K562 (cell line): ENCODE data around the gene NRTN. TPM values are rescaled to one million over a fixed set of nuclear protein-coding genes. Genes with fewer than 3 reads are reported as not detected.

Source experiments
- ATAC-seq: fragments of 200-7000 bp; cut with Tn5 transposase; 3 replicates; pipeline ENCODE4 v1.9.1; 2020; ENCODE audit warnings: moderate library complexity
- BruUV-seq: library from RNA; stranded (reverse); fragments of 400-500 nt; replicated peaks from 2 replicates; lab custom pipeline; 2021; lab: Mats Ljungman, UMichigan
- CTCF ChIA-PET: fragments of 300-600 bp; formaldehyde crosslinking; extraction: SDS; loops from one replicate; lab custom pipeline; 2021; ENCODE audit warnings: low intra/inter-chr PET ratio; lab: Yijun Ruan, JAX
- POLR2A ChIA-PET: fragments of 300-600, 350-650 bp; sonication (Branson Sonifier 250); formaldehyde crosslinking; extraction: SDS; loops from one replicate; lab custom pipeline; 2021; ENCODE audit warnings: antibody characterized with exemption, inconsistent platforms; lab: Yijun Ruan, JAX
- DNase-seq, 4 experiments: peaks; one replicate each; pipeline versions ENCODE4 v3.0.0 to v3.0.0-alpha.2; 2011 to 2018; ENCODE audit warnings: low spot score in 3 of 4, mixed read lengths in 3 of 4; ENCODE audit errors: extremely low read depth in 1 of 4
- FAIRE-seq: peaks from 2 replicates; lab custom pipeline; 2011; peaks lifted over from hg19 to GRCh38; lab: Jason Lieb, UNC
- H2AFZ ChIP-seq: 2 replicates; pipeline ENCODE4 v1.6.0; 2011; ENCODE audit warnings: low read depth, low read length, control low read depth, inconsistent platforms
- H3K27ac ChIP-seq: fragments of 200-600 bp; 3 replicates; pipeline ENCODE4 v1.8.0; 2011; ENCODE audit warnings: low read depth, mild to moderate bottlenecking, control low read depth, inconsistent platforms, low read length, moderate library complexity, mixed read lengths; ENCODE audit errors: extremely low read depth
- H3K27me3 ChIP-seq, 2 experiments: fragments of 300-600 bp in 1 of 2; 2 replicates in 1 of 2; 3 replicates in 1 of 2; pipeline versions ENCODE4 v1.6.0 to v1.8.0; 2011; ENCODE audit warnings: inconsistent platforms in 2 of 2, low read length in 2 of 2, mild to moderate bottlenecking in 1 of 2, mixed read lengths in 1 of 2, moderate library complexity in 1 of 2; ENCODE audit not compliant: control insufficient read depth in 2 of 2, insufficient read depth in 2 of 2
- H3K36me3 ChIP-seq: fragments of 300-600 bp; 3 replicates; pipeline ENCODE4 v1.8.0; 2011; ENCODE audit warnings: mild to moderate bottlenecking, low read length, inconsistent platforms; ENCODE audit not compliant: control insufficient read depth, insufficient read depth
- H3K4me1 ChIP-seq, 2 experiments: fragments of 200-600 bp in 1 of 2; replicated peaks in 1 of 2; 2 replicates in 1 of 2; 3 replicates in 1 of 2; pipeline versions ENCODE4 v1.5.1 to v1.8.0; 2011; ENCODE audit warnings: inconsistent platforms in 2 of 2, low read length in 2 of 2, mild to moderate bottlenecking in 1 of 2, mixed read lengths in 1 of 2, moderate library complexity in 1 of 2; ENCODE audit not compliant: control insufficient read depth in 2 of 2, insufficient read depth in 2 of 2
- H3K4me2 ChIP-seq: 2 replicates; pipeline ENCODE4 v1.6.1; 2011; ENCODE audit warnings: low read length, control low read depth, inconsistent platforms, mixed read lengths; ENCODE audit not compliant: insufficient read depth
- H3K4me3 ChIP-seq: fragments of 200-600 bp; sonication (generic), shearing (Covaris generic); 2 replicates; pipeline ENCODE4 v1.5.1; 2016; ENCODE audit warnings: control low read depth, inconsistent platforms
- H3K79me2 ChIP-seq: fragments of 200-600 bp; 3 replicates; pipeline ENCODE4 v1.8.0; 2011; ENCODE audit warnings: low read length, inconsistent platforms; ENCODE audit not compliant: control insufficient read depth, insufficient read depth
- H3K9ac ChIP-seq, 2 experiments: 2 replicates each; pipeline versions ENCODE4 v1.6.0 to v1.6.1; 2011; ENCODE audit warnings: low read depth in 2 of 2, low read length in 2 of 2, control low read depth in 1 of 2, inconsistent platforms in 1 of 2, mild to moderate bottlenecking in 1 of 2, mixed read lengths in 1 of 2; ENCODE audit not compliant: insufficient read depth in 1 of 2
- H3K9me1 ChIP-seq: one replicate; pipeline ENCODE4 v1.6.0; 2011; ENCODE audit warnings: inconsistent platforms, mild to moderate bottlenecking, low read length, moderate library complexity; ENCODE audit not compliant: control insufficient read depth, insufficient read depth
- H3K9me3 ChIP-seq: replicated peaks from 2 replicates; pipeline ENCODE4 v1.5.1; 2011; ENCODE audit warnings: low read depth, low read length, inconsistent platforms; ENCODE audit not compliant: control insufficient read depth, insufficient read depth
- H4K20me1 ChIP-seq: replicated peaks from 2 replicates; pipeline ENCODE4 v1.6.1; 2011; ENCODE audit warnings: low read length, inconsistent platforms, mixed read lengths; ENCODE audit not compliant: control insufficient read depth, insufficient read depth
- ATF1 ChIP-seq, 2 experiments: fragments of 450-650 bp in 1 of 2; IDR thresholded peaks; 2 replicates each; pipeline ENCODE4 v1.6.1; 2016; ENCODE audit warnings: missing compliant biosample characterization in 1 of 2, missing genetic modification characterization in 1 of 2
- CBFB ChIP-seq: sonication (generic); formaldehyde crosslinking; IDR thresholded peaks from 2 replicates; pipeline ENCODE4 v1.4.0; 2020; ENCODE audit warnings: mild to moderate bottlenecking, missing genetic modification reagents
- DIDO1 ChIP-seq: fragments of 450-650 bp; IDR thresholded peaks from 2 replicates; pipeline ENCODE4 v1.6.1; 2016; ENCODE audit warnings: low read depth, missing biosample characterization, missing genetic modification characterization
- DMBX1 ChIP-seq: fragments of 250-450 bp; sonication (Bioruptor Pico); IDR thresholded peaks from 2 replicates; pipeline ENCODE4 v1.8.0; 2022; ENCODE audit warnings: inconsistent platforms, mild to moderate bottlenecking, moderate library complexity, borderline replicate concordance
- FOXJ3 ChIP-seq: sonication (generic); formaldehyde crosslinking; IDR thresholded peaks from 2 replicates; pipeline ENCODE4 v1.4.0; 2020; ENCODE audit warnings: mild to moderate bottlenecking, missing genetic modification reagents
- HMG20A ChIP-seq: fragments of 450-650 bp; formaldehyde crosslinking; conservative IDR thresholded peaks from 2 replicates; pipeline ENCODE4 v1.4.0; 2020; ENCODE audit warnings: mild to moderate bottlenecking, mixed read lengths
- IRF2 ChIP-seq: sonication (generic); formaldehyde crosslinking; IDR thresholded peaks from 2 replicates; pipeline ENCODE4 v1.8.1; 2022; ENCODE audit warnings: mild to moderate bottlenecking, missing genetic modification reagents
- KAT7 ChIP-seq: sonication (generic); formaldehyde crosslinking; IDR thresholded peaks from 2 replicates; pipeline ENCODE4 v1.8.0; 2022; ENCODE audit warnings: missing genetic modification reagents, mild to moderate bottlenecking, borderline replicate concordance
- MXI1 ChIP-seq: IDR thresholded peaks from 2 replicates; pipeline ENCODE4 v1.6.1; 2011; ENCODE audit warnings: low read depth, mild to moderate bottlenecking, improper control_type of control experiment, low read length
- NCOA1 ChIP-seq: fragments of 450-650 bp; IDR thresholded peaks from 2 replicates; pipeline ENCODE4 v1.6.1; 2016; ENCODE audit warnings: low read depth
- PHF8 ChIP-seq: fragments of 200-600 bp; sonication (generic); IDR thresholded peaks from 2 replicates; pipeline ENCODE4 v1.6.1; 2012; ENCODE audit warnings: mixed run types, mild to moderate bottlenecking, inconsistent platforms, low read length, moderate library complexity, borderline replicate concordance
- PURB ChIP-seq: sonication (generic); formaldehyde crosslinking; IDR thresholded peaks from 2 replicates; pipeline ENCODE4 v1.9.0; 2021; ENCODE audit warnings: low read depth, mild to moderate bottlenecking, missing genetic modification reagents
- SMARCA4 ChIP-seq: fragments of 450-650 bp; IDR thresholded peaks from 2 replicates; pipeline ENCODE4 v1.6.1; 2016
- SP2 ChIP-seq: IDR thresholded peaks from 2 replicates; pipeline ENCODE4 v1.6.1; 2011; ENCODE audit warnings: mild to moderate bottlenecking, low read depth, low read length, moderate library complexity; ENCODE audit not compliant: poor library complexity, severe bottlenecking; ENCODE audit errors: extremely low read depth
- TAL1 ChIP-seq: fragments of 450-650 bp; IDR thresholded peaks from 2 replicates; pipeline ENCODE4 v1.6.1; 2016; ENCODE audit warnings: mild to moderate bottlenecking
- ZBTB1 ChIP-seq: sonication (generic); formaldehyde crosslinking; IDR thresholded peaks from 2 replicates; pipeline ENCODE4 v1.8.1; 2023; ENCODE audit warnings: missing genetic modification reagents, low read depth, mild to moderate bottlenecking, borderline replicate concordance
- ZFP30 ChIP-seq: fragments of 250-450 bp; sonication (Bioruptor Pico); IDR thresholded peaks from 2 replicates; pipeline ENCODE4 v1.8.0; 2022; ENCODE audit warnings: moderate library complexity, mild to moderate bottlenecking, inconsistent platforms, borderline replicate concordance
- ZKSCAN8 ChIP-seq: fragments of 200-800 bp; sonication (Bioruptor generic); IDR thresholded peaks from 2 replicates; pipeline ENCODE4 v1.6.1; 2016; ENCODE audit warnings: missing genetic modification characterization, missing compliant biosample characterization
- ZNF57 ChIP-seq: fragments of 450-650 bp; formaldehyde crosslinking; IDR thresholded peaks from 2 replicates; pipeline ENCODE4 v1.4.0; 2020; ENCODE audit warnings: mild to moderate bottlenecking, moderate library complexity
- WGBS: fragments of 100-300 bp; shearing (Covaris generic); methylation state at CpG from one replicate; pipeline ENCODE4 v1.1.6; 2016; ENCODE audit warnings: low coverage, mixed read lengths; ENCODE audit not compliant: insufficient coverage; ENCODE audit errors: missing lambda C conversion rate; 5-methylcytosine and 5-hydroxymethylcytosine counted together
- in situ Hi-C: fragments of 300-500 bp; cut with MboI; formaldehyde crosslinking; loops from 4 replicates; pipeline ENCODE4 v1.15.0; 2018; ENCODE audit warnings: inconsistent platforms, mixed read lengths
- intact Hi-C: fragments of 100-400 bp; cut with micrococcal nuclease; formaldehyde crosslinking; loops from 2 replicates; pipeline ENCODE4 v1.14.2; 2022
- polyA plus RNA-seq, 8 experiments: library from polyadenylated mRNA; depleted of rRNA in 4 of 8; stranded (reverse) in 5 of 8; unstranded in 3 of 8; fragments of >200 nt; fragmentation: Nextera tagmentation in 2 of 8; fragmentation: Illumina TruSeq in 1 of 8; extraction: Ambion mirVana in 2 of 8; extraction: Trizol in 1 of 8; gene quantifications; 2 replicates each; pipeline versions ENCODE4 v1.2.1 to v1.2.3, GENCODE V29; 2011 to 2014; ENCODE audit warnings: inconsistent platforms in 1 of 8, missing spikeins in 1 of 8
- total RNA-seq, 7 experiments: library from RNA; depleted of rRNA in 6 of 7; stranded (reverse); fragments of >200 nt in 6 of 7; fragmentation: Illumina TruSeq in 2 of 7; extraction: Trizol in 2 of 7; gene quantifications; 2 replicates each; pipeline versions ENCODE4 v1.2.1 to v1.2.3, GENCODE V29; 2011 to 2021; ENCODE audit warnings: low replicate concordance in 1 of 7
- TF ChIP-seq, protein P1 (sequence below): fragments of 250-450 bp; sonication (Bioruptor Pico); IDR thresholded peaks from 2 replicates; pipeline ENCODE4 v1.8.0; 2021; ENCODE audit warnings: borderline replicate concordance, mild to moderate bottlenecking, moderate library complexity; ENCODE audit not compliant: poor library complexity, severe bottlenecking

Gene NRTN
- total and polyA plus RNA-seq, 9 of the 15 experiments (the other 6 are each of a cell fraction or from before 2014, with no cell fraction given): 0.62 to 8.1 (median 1.6) TPM; not detected in 2

DNA sequence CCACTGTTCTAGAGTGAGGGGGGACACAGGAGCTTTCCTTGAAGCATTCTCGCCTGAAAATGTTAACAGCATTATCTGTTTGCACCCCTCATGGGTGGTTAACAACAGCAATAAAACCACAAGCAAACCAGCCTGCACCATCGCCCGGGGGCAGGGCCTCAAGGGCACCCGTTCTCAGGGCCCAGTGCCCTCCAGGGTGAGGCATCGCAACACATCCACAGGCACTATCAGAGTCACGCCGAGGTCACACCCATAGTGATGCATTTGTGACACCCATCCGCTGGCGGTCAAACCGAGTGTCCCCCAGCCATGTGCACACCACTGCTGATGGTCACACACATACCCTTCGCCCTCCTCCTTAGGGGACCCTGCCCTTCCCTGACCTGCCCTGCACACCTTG lies 60.9 kb downstream of the NRTN start:
- intact Hi-C loops: no loop called here
- no peaks in the 10 kb centered on the region for H3K36me3 ChIP-seq
- H3K4me3 ChIP-seq: no peak overlapping the region
- H3K27ac ChIP-seq: no peak overlapping the region
- H3K27me3 ChIP-seq: peaks cover 2 to 23% of the 10 kb centered on the region in 2 experiments; a peak in 2 of 5 replicates
- 20% methylated on average over 11 of the region's 11 CpGs for WGBS
- no peaks in the 10 kb centered on the region for H3K79me2 ChIP-seq
- POLR2A ChIA-PET: interaction anchor here (0.6 to 1.2 kb wide), 3 partner anchors 11 to 44 kb away, joined by 3 to 4 read pairs (median 4); no protein-coding TSS in a partner anchor
- H3K4me2 ChIP-seq: no peak overlapping the region
- CTCF ChIA-PET: no interaction called here
- TF ChIP-seq TAL1: no peak
- TF ChIP-seq HMG20A: no peak
- TF ChIP-seq FOXJ3: no peak
- TF ChIP-seq DIDO1 (tag): no peak
- no peak for TF ChIP-seq PURB (CRISPR knock-in tag)
- TF ChIP-seq KAT7: no peak
- no peak for TF ChIP-seq MXI1
- no peak for TF ChIP-seq PHF8
- no peak for TF ChIP-seq ZFP30 (CRISPR knock-in tag)
- TF ChIP-seq SMARCA4: no peak
- TF ChIP-seq, protein P1, sequence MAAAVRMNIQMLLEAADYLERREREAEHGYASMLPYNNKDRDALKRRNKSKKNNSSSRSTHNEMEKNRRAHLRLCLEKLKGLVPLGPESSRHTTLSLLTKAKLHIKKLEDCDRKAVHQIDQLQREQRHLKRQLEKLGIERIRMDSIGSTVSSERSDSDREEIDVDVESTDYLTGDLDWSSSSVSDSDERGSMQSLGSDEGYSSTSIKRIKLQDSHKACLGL (CRISPR knock-in tag): no peak
- TF ChIP-seq SP2: no peak
- TF ChIP-seq DMBX1 (CRISPR knock-in tag): no peak
- TF ChIP-seq NCOA1: no peak
- TF ChIP-seq ZBTB1 (CRISPR knock-in tag): no peak
- TF ChIP-seq ZNF57: no peak
- TF ChIP-seq IRF2: no peak
- no peak for TF ChIP-seq ATF1 (CRISPR knock-in tag; IDR thresholded peaks at IDR 0.05)
- TF ChIP-seq ATF1 (tag; IDR thresholded peaks at IDR 0.05): no peak
- TF ChIP-seq CBFB (CRISPR knock-in tag): no peak
- no peak for TF ChIP-seq ZKSCAN8 (CRISPR knock-in tag)
- TF ChIP-seq, all 486 proteins: peak for 0
- no peak for ATAC-seq
- no peak for DNase-seq
- FAIRE-seq: no peak
- Histone ChIP-seq H4K20me1 (peaks cover 3% of the 10 kb centered on the region; the same call in 1 of the 2 replicates), H3K9me1 (no peaks in the 10 kb centered on the region), H2AFZ (no peak overlapping the region), H3K9ac (no peak overlapping the region), H3K4me1 (peaks cover 0 to 23% of the 10 kb centered on the region in 2 experiments; a peak in 2 of 5 replicates), H3K9me3 (no peaks in the 10 kb centered on the region)
- in situ Hi-C loops: no loop called here
- BruUV-seq: no TSS peak
